ENCODE data around the gene NLRP1.
A peak's percentile ranks its signal among the peaks of the same experiment; 100 is the strongest.

The NLRP1 gene

DNA sequence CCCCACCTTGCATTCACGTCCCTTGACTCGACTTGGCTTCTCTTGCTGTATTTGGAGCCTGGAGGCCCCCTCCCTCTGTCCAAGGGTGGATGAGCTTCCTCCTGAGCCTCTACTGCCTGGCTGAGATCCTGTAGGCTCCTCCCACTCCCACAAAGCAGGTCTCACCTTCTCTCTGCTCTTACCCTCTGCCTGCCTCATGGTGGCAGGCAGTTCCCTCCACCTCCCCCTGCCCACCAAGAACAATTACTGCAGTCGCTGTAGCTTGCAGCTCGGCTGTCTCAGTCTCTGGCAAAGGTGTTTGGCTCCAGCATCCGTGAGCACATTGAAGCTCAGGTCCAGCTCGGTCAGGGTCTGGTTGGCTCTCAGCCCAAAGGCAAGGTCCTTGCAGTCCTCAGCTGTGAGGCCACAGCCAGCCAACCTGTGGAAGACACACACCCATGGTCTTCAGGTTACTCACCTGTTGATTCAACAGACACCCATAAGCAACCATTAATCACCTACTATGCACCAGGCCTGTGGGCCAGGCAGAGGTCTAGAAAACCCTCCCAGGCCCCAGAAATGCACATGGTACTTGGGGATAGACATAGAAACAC, 42.6 kb downstream of the NLRP1 start:
- H3K4me3 ChIP-seq (replicated peaks; ENCODE audit: low read depth, low read length): no peak overlapping the region
- DNase-seq (ENCODE audit: low read depth): no peak
- TF ChIP-seq, protein P1, sequence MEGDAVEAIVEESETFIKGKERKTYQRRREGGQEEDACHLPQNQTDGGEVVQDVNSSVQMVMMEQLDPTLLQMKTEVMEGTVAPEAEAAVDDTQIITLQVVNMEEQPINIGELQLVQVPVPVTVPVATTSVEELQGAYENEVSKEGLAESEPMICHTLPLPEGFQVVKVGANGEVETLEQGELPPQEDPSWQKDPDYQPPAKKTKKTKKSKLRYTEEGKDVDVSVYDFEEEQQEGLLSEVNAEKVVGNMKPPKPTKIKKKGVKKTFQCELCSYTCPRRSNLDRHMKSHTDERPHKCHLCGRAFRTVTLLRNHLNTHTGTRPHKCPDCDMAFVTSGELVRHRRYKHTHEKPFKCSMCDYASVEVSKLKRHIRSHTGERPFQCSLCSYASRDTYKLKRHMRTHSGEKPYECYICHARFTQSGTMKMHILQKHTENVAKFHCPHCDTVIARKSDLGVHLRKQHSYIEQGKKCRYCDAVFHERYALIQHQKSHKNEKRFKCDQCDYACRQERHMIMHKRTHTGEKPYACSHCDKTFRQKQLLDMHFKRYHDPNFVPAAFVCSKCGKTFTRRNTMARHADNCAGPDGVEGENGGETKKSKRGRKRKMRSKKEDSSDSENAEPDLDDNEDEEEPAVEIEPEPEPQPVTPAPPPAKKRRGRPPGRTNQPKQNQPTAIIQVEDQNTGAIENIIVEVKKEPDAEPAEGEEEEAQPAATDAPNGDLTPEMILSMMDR (IDR thresholded peaks at IDR 0.05; ENCODE audit: low read length, missing control alignments): no peak

DNA sequence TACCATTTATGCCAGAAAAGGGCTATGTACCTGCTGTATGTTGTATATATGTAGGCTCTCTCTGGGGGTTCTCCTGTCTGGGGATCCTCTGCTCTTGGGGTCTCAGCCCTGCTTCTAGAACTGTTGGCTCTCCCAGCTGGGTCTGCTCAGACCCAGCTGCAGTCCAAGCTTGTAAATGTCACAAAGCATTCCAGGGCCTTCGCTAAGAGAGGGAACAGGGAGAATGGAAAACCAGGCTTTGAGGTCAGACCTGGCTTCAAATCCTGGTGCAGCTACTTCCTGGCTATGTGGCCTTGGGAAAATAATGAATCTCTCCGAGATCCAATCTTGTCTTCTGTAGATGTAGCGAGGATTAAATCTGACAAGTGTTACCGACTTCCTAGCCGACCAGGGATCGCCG, 44.0 kb downstream of the NLRP1 start:
- TF ChIP-seq, protein P1 (IDR thresholded peaks at IDR 0.05; ENCODE audit: low read length, missing control alignments): no peak
- H3K4me3 ChIP-seq (replicated peaks; ENCODE audit: low read depth, low read length): no peak overlapping the region
- no peak for DNase-seq (ENCODE audit: low read depth)

GRCh38 chr17:5539286-5539685, 45.0 kb downstream of the NLRP1 start:
- H3K4me3 ChIP-seq (replicated peaks; ENCODE audit: low read depth, low read length): no peak overlapping the region
- DNase-seq (ENCODE audit: low read depth): no peak
- TF ChIP-seq, protein P1 (IDR thresholded peaks at IDR 0.05; ENCODE audit: low read length, missing control alignments): no peak

- TF ChIP-seq, protein P1 (IDR thresholded peaks at IDR 0.05; ENCODE audit: low read length, missing control alignments): no peak
- peak; percentile 24 for DNase-seq (ENCODE audit: low read depth)
- H3K4me3 ChIP-seq (replicated peaks; ENCODE audit: low read depth, low read length): no peak overlapping the region
Measured at GRCh38 chr17:5536866-5537650, 47.3 kb downstream of the NLRP1 start.

- DNase-seq (ENCODE audit: low read depth): no peak
- TF ChIP-seq, protein P1 (IDR thresholded peaks at IDR 0.05; ENCODE audit: low read length, missing control alignments): no peak
- H3K4me3 ChIP-seq (replicated peaks; ENCODE audit: low read depth, low read length): no peak overlapping the region
Measured at GRCh38 chr17:5535436-5535835, 48.9 kb downstream of the NLRP1 start.

GRCh38 chr17:5533486-5534315, 50.6 kb downstream of the NLRP1 start:
- DNase-seq (ENCODE audit: low read depth): no peak
- H3K4me3 ChIP-seq (replicated peaks; ENCODE audit: low read depth, low read length): no peak overlapping the region
- TF ChIP-seq, protein P1 (IDR thresholded peaks at IDR 0.05; ENCODE audit: low read length, missing control alignments): no peak
